Activated gamma-delta T cell treated with anti-CD3 and anti-CD28 coated beads, Interleukin-2, amount 50 U/mL, for 16 hours (primary cell): ENCODE measurements around the gene LPAR1.

Experiments
- DNase-seq: peaks from one replicate; pipeline ENCODE4 v3.0.0-alpha.2; 2020; ENCODE audit warnings: low read depth

The LPAR1 gene

GRCh38 chr9:110954822-110955291, 83.4 kb downstream of the LPAR1 start:
- DNase-seq = no peak

GRCh38 chr9:110952540-110952859, 85.8 kb downstream of the LPAR1 start:
- DNase-seq = no peak

- no peak for DNase-seq
Observed at GRCh38 chr9:110951805-110952539, 86.3 kb downstream of the LPAR1 start.

GRCh38 chr9:110950041-110950645, 88.1 kb downstream of the LPAR1 start:
- DNase-seq = no peak

GRCh38 chr9:110949081-110949480, 89.2 kb downstream of the LPAR1 start:
- no peak for DNase-seq

GRCh38 chr9:110947491-110948044, 90.7 kb downstream of the LPAR1 start:
- DNase-seq = no peak

- DNase-seq = no peak
Observed at GRCh38 chr9:110942522-110942921, 95.7 kb downstream of the LPAR1 start.

- DNase-seq = no peak
Observed at GRCh38 chr9:110940951-110941557, 97.2 kb downstream of the LPAR1 start.

GRCh38 chr9:110939573-110939972, 98.7 kb downstream of the LPAR1 start:
- DNase-seq = no peak

- no peak for DNase-seq
Observed at GRCh38 chr9:110939047-110939446, 99.2 kb downstream of the LPAR1 start.

- DNase-seq = no peak
Observed at GRCh38 chr9:110938242-110938641, 100.0 kb downstream of the LPAR1 start.

- DNase-seq = no peak
Observed at GRCh38 chr9:110936719-110937452, 101.4 kb downstream of the LPAR1 start.

GRCh38 chr9:110936237-110936636, 102.0 kb downstream of the LPAR1 start:
- no peak for DNase-seq

- no peak for DNase-seq
Observed at GRCh38 chr9:110935829-110936228, 102.4 kb downstream of the LPAR1 start.

- DNase-seq = no peak
Observed at GRCh38 chr9:110933350-110934001, 104.8 kb downstream of the LPAR1 start.

GRCh38 chr9:110932863-110933262, 105.4 kb downstream of the LPAR1 start:
- DNase-seq = no peak

- DNase-seq = no peak
Observed at GRCh38 chr9:110928599-110928998, 109.7 kb downstream of the LPAR1 start.

GRCh38 chr9:110926828-110927487, 111.3 kb downstream of the LPAR1 start:
- DNase-seq = no peak

GRCh38 chr9:110923601-110924000, 114.7 kb downstream of the LPAR1 start:
- DNase-seq = no peak

- DNase-seq = no peak
Observed at GRCh38 chr9:110922145-110922544, 116.1 kb downstream of the LPAR1 start.

GRCh38 chr9:110921705-110922104, 116.6 kb downstream of the LPAR1 start:
- DNase-seq = no peak
